Rectal smooth muscle tissue (tissue), 1 donor: Measurements from ENCODE around the gene SLC6A5.

Experiments used
- H3K27ac ChIP-seq: one replicate; pipeline ENCODE4 v1.7.0; 2013; ENCODE audit warnings: low read depth, low read length, inconsistent platforms
- H3K27me3 ChIP-seq: one replicate; pipeline ENCODE4 v1.7.0; 2013; ENCODE audit warnings: low read length; ENCODE audit not compliant: control insufficient read depth, insufficient read depth
- H3K36me3 ChIP-seq: one replicate; pipeline ENCODE4 v1.7.0; 2013; ENCODE audit warnings: low read length; ENCODE audit not compliant: control insufficient read depth, insufficient read depth
- H3K4me1 ChIP-seq: one replicate; pipeline ENCODE4 v1.7.0; 2013; ENCODE audit warnings: low read length; ENCODE audit not compliant: control insufficient read depth, insufficient read depth
- H3K4me3 ChIP-seq: one replicate; pipeline ENCODE4 v1.7.0; 2013; ENCODE audit warnings: low read length
- H3K9ac ChIP-seq: one replicate; pipeline ENCODE4 v1.7.0; 2013; ENCODE audit warnings: low read length

The SLC6A5 gene

DNA sequence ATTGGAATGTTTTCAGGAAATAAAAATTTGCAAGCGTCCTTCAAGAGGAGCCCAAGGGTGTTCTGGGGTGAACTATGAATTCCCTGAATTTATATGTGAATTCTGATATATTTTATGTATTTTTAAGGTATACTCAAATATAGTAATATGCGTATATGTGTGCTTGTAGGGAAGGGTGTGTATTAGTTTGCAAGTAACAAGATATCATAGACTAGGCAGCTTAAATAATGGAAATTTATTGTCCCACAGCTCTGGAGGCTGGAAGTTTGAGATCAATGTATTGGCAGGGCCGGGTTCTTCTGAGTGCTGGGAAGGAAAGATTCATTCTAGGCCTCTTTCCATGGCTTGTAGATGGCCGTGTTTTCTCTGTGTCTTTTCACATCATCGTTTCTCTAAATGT is 16.2 kb upstream of the SLC6A5 start:
- no peaks in the 10 kb centered on the region for H3K27me3 ChIP-seq
- no peak overlapping the region for H3K4me3 ChIP-seq
- no peaks in the 10 kb centered on the region for H3K36me3 ChIP-seq
- no peak overlapping the region for H3K27ac ChIP-seq
- H3K4me1 ChIP-seq: no peaks in the 10 kb centered on the region
- no peak overlapping the region for H3K9ac ChIP-seq

DNA sequence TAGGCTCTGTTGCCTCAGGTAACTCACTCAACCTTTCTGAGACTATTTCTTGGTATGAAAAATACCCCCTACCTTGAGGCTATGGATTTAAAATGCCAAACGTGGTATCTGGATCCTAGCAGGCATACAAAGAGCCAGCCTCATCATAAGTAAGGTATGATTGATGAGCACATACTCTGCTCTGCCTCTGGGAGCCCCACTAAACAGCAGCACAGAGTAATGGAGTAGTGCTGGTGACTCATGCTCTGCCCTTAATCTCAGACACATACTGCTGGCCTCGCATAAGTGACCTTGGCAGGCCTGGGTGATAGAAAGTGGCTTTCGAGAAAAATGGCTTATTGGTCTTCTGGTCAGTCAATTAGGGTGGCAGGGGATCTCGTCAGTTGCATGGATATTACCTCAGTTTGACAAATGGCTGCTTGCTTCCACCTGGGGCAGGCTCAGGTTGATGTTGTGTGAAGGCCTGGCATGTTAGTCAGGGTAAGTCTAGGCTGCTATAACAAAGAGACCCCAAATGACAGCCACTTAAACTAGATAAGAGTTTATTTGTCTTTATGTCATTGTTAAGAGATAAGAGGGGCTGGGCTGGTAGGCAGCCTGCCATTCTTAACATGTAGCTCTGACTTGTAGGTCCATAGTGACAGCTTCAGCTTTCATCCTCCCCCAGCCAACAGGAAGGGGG is 15.2 kb upstream of the SLC6A5 start:
- Histone ChIP-seq H3K9ac (no peak overlapping the region), H3K27me3 (no peaks in the 10 kb centered on the region), H3K4me3 (no peak overlapping the region), H3K36me3 (no peaks in the 10 kb centered on the region), H3K4me1 (no peaks in the 10 kb centered on the region), H3K27ac (no peak overlapping the region)

DNA sequence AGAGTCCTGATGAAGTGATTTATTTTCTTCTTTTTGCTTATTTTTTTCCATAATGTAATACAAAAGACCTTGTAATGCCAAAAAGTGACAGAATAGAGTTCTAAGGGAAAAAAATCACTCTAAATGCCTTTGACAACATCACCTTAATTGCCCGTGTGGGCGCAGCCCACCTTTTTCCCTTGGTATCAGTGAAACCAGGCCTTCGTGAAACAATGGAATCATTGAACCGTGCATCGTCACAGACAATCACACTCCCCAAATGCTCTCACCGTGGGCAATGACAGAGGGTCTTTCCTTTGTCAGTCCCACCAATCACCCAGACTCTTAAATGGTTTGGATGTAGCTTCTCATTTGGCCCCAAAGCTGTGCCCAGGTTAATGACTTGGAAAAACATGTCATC is 9.6 kb upstream of the SLC6A5 start:
- H3K27ac ChIP-seq: no peak overlapping the region
- no peaks in the 10 kb centered on the region for H3K27me3 ChIP-seq
- H3K36me3 ChIP-seq: no peaks in the 10 kb centered on the region
- no peak overlapping the region for H3K9ac ChIP-seq
- H3K4me3 ChIP-seq: no peak overlapping the region
- no peaks in the 10 kb centered on the region for H3K4me1 ChIP-seq

DNA sequence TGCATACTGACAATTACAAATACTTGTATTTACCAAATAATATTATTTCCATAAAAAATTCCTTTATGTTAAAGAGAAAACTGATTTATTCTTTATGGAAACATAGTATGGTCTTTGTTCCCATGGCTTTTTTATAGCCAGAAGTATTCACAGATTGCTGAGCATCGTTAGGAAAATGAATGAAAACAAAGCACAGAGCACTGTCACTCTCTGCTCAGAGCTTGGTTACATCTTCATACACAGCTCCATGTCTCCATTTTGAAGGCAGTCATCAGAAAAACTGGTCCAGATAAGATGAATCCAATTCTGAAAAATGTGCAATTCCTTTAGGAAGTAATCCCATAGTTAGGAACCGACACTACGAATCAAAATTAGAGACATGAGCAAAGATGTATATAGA is 9.0 kb upstream of the SLC6A5 start:
- Histone ChIP-seq H3K27me3 (no peaks in the 10 kb centered on the region), H3K4me3 (no peak overlapping the region), H3K27ac (no peak overlapping the region), H3K36me3 (no peaks in the 10 kb centered on the region), H3K9ac (no peak overlapping the region), H3K4me1 (no peaks in the 10 kb centered on the region)

DNA sequence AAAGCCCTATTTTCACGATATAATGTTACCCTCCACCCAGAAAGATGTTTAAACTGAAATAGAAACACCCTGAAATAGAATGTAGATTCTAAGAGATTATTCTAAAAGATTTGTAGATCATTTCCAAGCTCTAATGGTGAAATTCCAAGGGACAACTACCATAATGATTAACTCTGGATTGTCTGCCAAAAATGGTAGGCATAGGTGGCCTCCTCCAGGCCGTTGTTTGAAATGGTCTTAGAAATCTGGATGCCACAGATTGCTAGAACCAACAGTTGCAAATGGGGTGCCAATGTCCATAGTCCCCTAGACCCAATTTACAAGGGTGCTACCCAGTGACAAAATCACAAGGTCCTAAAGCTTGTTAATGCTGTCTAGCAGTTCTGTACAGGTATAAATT is 6.7 kb upstream of the SLC6A5 start:
- H3K27ac ChIP-seq: no peak overlapping the region
- H3K9ac ChIP-seq: no peak overlapping the region
- H3K4me1 ChIP-seq: no peaks in the 10 kb centered on the region
- peaks cover 4% of the 10 kb centered on the region for H3K27me3 ChIP-seq
- no peaks in the 10 kb centered on the region for H3K36me3 ChIP-seq
- H3K4me3 ChIP-seq: no peak overlapping the region

DNA sequence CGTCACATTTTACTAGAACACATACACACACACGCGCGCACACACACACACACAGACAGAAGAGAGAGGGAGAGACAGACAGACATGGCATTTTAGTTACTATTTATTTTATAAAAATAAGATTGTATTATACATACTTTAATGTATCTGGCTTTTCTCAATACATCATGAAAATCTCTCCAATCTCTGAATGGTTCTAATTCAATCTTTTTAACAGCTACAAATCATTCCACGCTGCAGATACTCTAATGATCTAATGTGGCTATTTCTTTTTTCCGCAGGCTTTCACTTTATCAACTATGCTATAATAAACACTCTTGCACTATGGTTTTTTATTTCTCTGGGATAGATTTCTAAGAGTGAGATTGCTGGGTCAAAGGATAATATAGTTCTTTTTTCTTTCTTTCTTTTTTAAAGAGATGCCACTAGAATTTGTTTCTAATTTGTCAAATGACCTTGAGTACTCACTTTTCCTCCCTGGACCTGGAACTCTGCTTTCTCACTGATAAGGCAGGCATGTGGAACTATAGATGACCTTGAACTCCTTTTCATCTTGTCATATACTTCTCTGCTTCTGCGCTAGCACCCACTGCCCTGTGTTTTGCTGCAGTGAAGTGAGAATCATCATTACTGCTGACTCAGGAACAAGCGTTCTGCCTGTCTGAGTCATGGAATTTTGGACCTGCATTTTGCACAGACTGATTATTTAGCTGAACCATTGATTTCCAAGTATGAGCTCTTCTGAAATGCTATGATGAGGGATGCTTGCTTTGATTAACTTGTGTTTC is 4.9 kb upstream of the SLC6A5 start:
- Histone ChIP-seq H3K36me3 (no peaks in the 10 kb centered on the region), H3K9ac (no peak overlapping the region), H3K4me1 (no peaks in the 10 kb centered on the region), H3K27me3 (peaks cover 9% of the 10 kb centered on the region), H3K27ac (no peak overlapping the region), H3K4me3 (no peak overlapping the region)

DNA sequence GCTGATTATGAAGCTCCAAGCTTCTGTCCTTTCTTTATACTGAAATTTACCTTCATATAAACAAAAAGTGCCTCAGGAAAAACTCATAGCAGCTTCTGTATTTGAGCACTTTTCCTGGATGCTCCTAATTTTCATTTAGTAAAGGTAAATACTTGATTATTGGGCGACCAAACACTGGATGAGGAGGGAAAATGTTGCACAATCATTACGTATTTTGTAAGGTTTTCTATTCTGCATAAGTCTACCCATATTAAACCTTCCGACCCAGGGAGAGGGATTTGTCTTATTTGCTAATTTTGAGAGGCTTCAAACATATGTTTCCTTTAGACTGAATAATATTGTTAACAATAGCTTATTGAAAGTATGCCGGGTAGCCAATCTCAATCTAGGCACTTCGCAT is 4.3 kb upstream of the SLC6A5 start:
- Histone ChIP-seq H3K27ac (no peak overlapping the region), H3K9ac (no peak overlapping the region), H3K27me3 (peaks cover 9% of the 10 kb centered on the region), H3K36me3 (no peaks in the 10 kb centered on the region), H3K4me3 (no peak overlapping the region), H3K4me1 (no peaks in the 10 kb centered on the region)

DNA sequence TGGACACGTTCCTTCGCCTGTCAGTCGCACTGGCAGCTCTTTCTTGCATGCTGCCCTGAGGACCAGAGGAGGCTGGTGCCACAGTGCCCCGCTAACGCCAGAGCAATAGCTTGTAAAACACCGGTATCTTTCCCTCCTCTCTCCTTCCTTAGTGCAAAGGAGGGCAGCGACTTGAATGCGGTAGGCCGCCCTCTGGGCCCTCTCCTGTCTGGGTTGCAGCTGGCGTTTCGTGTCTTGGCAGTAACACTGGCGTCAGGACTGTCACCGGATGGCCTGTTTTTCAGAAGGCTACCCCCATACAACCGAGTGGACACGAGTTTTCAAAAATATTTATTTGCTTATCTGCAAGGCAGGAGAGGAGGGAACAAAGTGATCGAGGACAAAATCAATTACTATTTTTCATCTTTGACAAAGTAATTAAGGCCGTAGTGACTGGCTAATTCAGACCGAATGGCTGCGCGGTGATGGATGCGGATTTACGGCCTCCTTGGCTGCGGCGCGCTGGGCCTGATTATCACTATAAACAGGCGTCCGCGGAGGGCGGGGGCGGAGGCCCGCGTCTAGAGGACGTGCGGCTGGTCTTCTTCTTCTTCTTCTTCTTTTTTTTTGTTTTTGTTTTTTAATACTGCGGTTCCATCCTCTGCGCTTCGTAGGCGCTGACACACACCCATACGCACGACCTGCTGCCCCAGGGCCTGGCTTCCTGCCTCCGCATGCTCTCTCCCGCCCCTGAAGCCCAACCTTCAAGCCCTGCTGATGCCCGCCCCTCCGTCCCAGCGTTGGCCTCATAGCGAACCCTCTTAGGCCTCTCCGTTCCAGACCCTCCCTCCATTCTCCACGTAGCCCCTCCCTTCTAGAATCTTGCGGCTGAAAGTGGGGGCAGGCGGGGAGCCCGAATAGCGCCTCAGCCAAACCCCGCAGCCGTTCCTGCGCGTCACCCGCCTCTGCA is 2.9 kb upstream of the SLC6A5 start:
- Histone ChIP-seq H3K4me1 (no peaks in the 10 kb centered on the region), H3K9ac (no peak overlapping the region), H3K27me3 (peaks cover 17% of the 10 kb centered on the region), H3K36me3 (no peaks in the 10 kb centered on the region), H3K27ac (no peak overlapping the region), H3K4me3 (no peak overlapping the region)

DNA sequence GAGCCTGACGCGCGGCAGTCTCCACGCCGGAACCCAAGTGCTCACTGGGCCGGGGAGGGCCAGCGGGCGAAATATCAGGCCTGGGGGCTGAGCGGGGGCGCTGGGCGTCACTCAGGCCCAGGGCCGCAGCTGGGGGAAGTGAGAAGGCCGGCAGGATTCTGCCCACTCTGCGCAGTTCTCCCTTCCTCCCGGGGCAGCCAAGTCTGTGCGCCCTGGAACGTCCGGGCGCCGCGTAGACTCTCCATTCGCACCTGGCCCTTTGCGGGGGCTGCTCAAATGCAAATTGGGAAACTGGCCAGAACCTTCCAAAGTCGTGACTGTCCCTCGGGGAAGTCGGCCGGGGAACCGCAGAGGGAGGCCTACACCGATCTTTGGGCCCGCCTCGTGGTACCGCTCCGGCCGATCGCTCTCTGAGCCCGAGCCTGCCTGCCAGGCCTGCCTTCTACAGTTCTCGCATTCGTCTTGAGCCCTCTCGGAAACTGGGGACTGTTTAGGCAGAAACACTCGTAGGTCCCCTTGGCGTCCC is 2.2 kb upstream of the SLC6A5 start:
- no peak overlapping the region for H3K27ac ChIP-seq
- H3K4me3 ChIP-seq: no peak overlapping the region
- no peak overlapping the region for H3K9ac ChIP-seq
- H3K36me3 ChIP-seq: no peaks in the 10 kb centered on the region
- H3K4me1 ChIP-seq: no peaks in the 10 kb centered on the region
- H3K27me3 ChIP-seq: peaks cover 20% of the 10 kb centered on the region

DNA sequence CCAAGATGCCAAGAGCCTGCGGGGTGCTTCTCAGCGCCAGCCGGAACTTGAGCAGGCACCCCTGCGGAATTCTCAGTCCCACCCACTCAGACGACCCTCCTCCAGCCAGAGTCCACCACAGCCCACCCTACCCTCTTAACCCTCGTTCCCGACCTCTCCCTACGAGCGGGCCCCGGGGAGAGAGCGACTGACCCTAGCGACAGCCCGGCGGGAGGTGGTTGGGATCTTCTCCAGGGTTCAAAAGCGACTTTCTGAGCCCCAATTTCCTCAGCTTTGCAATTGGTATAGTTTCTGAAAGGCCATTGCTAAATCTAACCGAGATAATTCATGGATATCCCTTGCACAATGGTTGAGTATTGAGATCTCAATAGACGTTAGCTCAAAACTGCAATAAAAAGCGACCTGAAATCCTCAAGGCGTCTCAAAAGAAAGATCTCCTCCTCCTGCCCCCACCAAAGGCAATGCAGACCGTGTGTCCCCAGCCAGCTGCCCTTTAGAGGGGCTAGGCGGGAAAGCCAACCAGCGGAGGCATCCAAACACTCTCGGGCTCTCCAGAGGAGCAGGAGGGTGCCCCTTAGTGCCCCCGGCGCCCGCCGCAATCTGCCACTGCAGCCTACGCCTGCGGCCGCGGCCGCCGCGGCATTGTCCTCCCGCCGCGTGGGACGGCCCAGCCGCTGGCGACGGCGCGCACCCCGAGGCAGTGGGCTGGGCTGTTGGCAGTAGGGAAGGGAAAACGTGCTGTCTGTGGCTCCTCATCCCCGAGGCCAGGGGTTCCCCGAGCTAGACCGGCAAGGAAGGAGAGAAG is 1.5 kb upstream of the SLC6A5 start:
- H3K27me3 ChIP-seq: peaks cover 20% of the 10 kb centered on the region
- H3K36me3 ChIP-seq: no peaks in the 10 kb centered on the region
- no peak overlapping the region for H3K4me3 ChIP-seq
- H3K27ac ChIP-seq: no peak overlapping the region
- no peak overlapping the region for H3K9ac ChIP-seq
- no peaks in the 10 kb centered on the region for H3K4me1 ChIP-seq

DNA sequence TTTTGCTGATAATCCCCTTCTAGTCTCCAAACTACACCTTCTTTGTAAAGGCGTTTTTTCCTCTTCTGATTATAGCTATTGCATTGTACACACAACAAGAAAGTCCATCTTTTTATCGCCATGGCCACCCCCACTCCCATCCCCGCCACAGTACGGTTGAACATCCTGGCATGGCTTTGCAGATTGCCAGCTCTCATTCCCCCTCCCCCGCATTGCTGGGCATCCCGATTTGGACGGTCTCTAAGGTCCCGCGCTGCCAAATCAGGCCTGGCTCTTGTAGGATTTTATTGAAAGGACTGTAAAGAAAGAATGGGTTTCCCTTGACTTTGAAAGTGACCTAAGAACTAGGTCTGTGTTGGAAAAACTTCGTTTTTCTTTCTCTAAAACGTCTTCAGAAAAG is 916 bp upstream of the SLC6A5 start:
- peaks cover 20% of the 10 kb centered on the region for H3K27me3 ChIP-seq

DNA sequence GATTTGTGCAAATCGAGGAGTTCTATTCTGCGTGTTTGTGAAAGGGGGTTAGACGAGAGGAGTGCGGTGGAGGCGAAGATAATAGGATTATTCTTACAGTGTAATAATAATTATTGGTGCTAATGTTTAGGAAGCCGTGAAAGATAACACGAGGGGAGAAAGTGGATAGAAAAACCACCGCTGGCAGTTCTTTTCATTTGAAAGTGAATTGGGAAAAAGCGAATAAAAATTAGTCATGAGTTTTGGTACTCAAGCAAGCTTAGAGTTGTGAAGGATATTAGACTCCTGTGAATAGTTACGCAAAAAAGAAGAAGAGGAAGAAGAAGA is 575 bp downstream of the SLC6A5 start:
- peaks cover 25% of the 10 kb centered on the region for H3K27me3 ChIP-seq
- H3K36me3 ChIP-seq: no peaks in the 10 kb centered on the region
- H3K4me3 ChIP-seq: no peak overlapping the region
- no peaks in the 10 kb centered on the region for H3K4me1 ChIP-seq
- H3K27ac ChIP-seq: no peak overlapping the region
- H3K9ac ChIP-seq: no peak overlapping the region

More for the DNA sequence above, 916 bp upstream of the SLC6A5 start:
- Histone ChIP-seq H3K27ac (no peak overlapping the region), H3K4me3 (no peak overlapping the region), H3K9ac (no peak overlapping the region), H3K36me3 (no peaks in the 10 kb centered on the region), H3K4me1 (no peaks in the 10 kb centered on the region)
